ENCODE data around the gene P3H2.

DNA sequence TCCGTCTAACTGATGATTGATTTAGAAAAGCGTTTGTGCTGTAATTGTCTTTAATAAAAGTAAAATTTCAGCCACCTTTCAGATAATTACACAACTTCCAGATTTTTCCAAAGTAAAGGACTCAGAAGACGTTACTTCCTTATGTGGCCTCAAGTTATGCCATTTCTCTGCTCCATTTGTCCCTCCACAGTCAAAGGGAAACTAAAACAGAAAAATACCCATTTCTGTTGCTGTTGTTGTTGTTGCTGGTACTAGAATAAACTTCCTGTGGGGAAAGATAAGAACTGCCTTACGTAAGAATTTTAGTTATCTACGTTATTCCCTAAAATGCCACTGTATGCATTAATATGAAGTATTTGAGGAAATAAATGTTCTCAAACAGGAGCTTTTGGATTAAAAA lies 153.9 kb downstream of the P3H2 start:
- TF ChIP-seq TAF1 (IDR thresholded peaks at IDR 0.05; ENCODE audit: borderline replicate concordance, insufficient read depth, low read length) (no peak), POLR2AphosphoS5 (IDR thresholded peaks at IDR 0.05; ENCODE audit: low read depth, low read length) (no peak), FOXP2 (optimal IDR thresholded peaks at IDR 0.05; ENCODE audit: borderline replicate concordance, extremely low read depth, extremely low read length, insufficient read depth) (no peak), SIN3A (IDR thresholded peaks at IDR 0.05; ENCODE audit: borderline replicate concordance, insufficient read depth, low read length) (no peak)
- TF ChIP-seq, protein P1, sequence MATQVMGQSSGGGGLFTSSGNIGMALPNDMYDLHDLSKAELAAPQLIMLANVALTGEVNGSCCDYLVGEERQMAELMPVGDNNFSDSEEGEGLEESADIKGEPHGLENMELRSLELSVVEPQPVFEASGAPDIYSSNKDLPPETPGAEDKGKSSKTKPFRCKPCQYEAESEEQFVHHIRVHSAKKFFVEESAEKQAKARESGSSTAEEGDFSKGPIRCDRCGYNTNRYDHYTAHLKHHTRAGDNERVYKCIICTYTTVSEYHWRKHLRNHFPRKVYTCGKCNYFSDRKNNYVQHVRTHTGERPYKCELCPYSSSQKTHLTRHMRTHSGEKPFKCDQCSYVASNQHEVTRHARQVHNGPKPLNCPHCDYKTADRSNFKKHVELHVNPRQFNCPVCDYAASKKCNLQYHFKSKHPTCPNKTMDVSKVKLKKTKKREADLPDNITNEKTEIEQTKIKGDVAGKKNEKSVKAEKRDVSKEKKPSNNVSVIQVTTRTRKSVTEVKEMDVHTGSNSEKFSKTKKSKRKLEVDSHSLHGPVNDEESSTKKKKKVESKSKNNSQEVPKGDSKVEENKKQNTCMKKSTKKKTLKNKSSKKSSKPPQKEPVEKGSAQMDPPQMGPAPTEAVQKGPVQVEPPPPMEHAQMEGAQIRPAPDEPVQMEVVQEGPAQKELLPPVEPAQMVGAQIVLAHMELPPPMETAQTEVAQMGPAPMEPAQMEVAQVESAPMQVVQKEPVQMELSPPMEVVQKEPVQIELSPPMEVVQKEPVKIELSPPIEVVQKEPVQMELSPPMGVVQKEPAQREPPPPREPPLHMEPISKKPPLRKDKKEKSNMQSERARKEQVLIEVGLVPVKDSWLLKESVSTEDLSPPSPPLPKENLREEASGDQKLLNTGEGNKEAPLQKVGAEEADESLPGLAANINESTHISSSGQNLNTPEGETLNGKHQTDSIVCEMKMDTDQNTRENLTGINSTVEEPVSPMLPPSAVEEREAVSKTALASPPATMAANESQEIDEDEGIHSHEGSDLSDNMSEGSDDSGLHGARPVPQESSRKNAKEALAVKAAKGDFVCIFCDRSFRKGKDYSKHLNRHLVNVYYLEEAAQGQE (IDR thresholded peaks at IDR 0.05; ENCODE audit: insufficient read depth in 1 of 2, low read depth in 2 of 2, low read length in 2 of 2), result no peak

All from PFSK-1 (cell line).